Measurements from ENCODE around the gene GPBAR1.

The GPBAR1 gene, protein sequence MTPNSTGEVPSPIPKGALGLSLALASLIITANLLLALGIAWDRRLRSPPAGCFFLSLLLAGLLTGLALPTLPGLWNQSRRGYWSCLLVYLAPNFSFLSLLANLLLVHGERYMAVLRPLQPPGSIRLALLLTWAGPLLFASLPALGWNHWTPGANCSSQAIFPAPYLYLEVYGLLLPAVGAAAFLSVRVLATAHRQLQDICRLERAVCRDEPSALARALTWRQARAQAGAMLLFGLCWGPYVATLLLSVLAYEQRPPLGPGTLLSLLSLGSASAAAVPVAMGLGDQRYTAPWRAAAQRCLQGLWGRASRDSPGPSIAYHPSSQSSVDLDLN

DNA sequence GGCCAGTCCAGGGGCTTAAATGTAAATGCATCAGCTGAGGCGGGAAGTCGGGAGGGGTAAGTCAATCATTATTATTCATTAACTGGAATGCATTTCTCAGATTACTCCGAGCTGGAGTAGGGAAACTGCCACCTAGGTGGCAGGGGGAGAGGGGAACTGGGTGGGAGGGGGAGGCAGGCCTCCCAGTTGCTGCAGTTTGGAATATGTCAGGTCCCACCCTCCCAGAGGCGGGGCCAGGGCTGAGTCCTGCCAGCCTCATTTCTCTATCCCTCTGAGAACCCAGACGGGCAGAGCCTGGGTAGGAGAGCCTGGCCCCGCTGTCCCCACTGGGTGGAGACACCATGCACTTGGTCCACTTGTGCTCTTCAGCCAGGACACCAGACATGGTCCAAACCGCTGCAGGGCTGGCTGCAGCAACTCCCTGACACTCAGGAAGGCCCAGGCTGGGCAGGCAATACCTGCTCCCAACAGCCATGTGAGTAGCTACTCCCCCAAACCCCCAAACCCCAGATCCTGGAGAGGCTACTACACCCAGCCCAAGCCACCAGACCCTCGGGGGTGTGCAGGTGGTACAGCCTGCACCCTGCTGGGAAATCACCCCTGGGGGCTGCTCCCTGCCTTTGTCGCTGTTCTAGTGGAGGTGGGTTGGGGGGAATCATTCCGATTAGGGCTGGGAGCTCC lies at the start of gene GPBAR1:
Gene GPBAR1 (plus strand): TSS at position 274 of the 681 bp plus-strand sequence. CDS start 1,710 bp downstream, outside the sequence.
- no peak for DNase-seq (ENCODE audit: low read depth in 2 of 2)

DNA sequence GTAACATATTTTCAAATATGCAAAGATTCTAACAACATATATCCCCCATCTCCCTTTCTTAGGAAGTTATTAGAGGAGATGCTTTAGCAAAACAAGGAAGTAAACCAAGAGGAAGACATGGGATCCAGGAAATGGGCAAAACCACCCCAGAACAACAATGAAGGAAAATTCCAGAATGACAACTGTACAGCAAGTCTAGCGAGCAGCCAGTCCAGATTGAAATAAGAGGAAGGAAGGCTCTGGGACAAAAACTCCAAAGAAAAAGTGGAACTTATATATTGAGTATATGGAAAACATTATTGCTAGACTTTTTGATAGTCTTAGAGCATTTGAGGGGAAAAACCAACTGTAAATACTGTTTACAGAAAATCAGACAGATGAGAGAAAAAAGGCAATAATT lies 46.7 kb upstream of the GPBAR1 start:
- no peak for DNase-seq (ENCODE audit: low read depth in 2 of 2)

DNA sequence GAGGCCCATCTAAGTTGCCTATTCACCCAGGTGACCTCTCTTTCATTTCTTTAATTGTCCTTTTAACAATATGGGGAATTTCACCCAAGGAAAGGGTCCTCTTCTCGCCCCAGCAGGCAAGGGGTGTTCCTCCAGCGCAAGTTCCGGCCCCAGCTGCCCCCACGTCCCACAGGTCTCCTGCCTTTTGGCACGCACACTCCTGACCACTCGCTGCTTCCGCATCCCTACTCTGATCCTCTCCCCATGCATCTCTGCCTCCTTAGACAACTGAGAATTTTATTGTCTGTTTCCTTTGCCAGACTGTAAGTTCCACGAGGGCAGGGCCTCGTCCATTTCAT lies 44.5 kb upstream of the GPBAR1 start:
- no peak for DNase-seq (ENCODE audit: low read depth in 2 of 2)

DNA sequence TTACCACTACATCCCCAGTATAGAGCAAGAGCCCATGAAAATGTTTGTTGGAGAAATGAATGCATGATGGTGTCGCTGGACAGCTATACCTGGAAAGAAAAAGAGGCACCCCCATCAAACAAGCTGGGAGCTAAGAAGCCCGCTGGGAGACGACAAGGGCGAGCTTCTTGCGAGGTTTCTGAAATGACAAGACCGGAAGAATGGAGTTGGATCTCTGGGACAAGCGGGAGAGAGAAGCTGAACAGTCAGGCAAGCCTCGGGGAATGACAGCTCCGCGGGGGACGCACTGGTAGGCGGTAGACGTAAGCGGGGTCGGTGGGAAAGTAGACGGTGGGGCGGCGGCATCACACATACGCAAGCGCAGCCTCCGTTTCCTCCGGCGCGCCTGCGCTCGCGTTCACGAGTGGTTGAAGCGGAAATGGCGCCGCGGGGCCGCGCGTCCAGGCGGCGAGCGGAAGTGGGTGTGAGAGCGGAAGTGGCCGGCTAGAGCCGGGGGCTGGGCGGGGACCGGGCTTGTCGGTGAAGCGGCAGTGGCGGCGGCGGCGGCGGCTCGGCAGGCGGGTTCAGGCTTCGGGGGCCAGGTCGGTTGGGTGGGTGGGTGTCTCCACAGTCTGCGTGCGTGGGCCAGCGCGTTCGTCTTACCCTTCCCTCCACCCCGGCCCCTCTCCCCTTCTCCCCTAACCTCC lies 44.0 kb upstream of the GPBAR1 start, which contains the start of gene ARPC2:
Gene ARPC2 (plus strand): TSS at position 516 of the 686 bp plus-strand sequence. CDS start 282 bp downstream, outside the sequence.
- peak; percentile 91 to 92 for DNase-seq (ENCODE audit: low read depth in 2 of 2)

DNA sequence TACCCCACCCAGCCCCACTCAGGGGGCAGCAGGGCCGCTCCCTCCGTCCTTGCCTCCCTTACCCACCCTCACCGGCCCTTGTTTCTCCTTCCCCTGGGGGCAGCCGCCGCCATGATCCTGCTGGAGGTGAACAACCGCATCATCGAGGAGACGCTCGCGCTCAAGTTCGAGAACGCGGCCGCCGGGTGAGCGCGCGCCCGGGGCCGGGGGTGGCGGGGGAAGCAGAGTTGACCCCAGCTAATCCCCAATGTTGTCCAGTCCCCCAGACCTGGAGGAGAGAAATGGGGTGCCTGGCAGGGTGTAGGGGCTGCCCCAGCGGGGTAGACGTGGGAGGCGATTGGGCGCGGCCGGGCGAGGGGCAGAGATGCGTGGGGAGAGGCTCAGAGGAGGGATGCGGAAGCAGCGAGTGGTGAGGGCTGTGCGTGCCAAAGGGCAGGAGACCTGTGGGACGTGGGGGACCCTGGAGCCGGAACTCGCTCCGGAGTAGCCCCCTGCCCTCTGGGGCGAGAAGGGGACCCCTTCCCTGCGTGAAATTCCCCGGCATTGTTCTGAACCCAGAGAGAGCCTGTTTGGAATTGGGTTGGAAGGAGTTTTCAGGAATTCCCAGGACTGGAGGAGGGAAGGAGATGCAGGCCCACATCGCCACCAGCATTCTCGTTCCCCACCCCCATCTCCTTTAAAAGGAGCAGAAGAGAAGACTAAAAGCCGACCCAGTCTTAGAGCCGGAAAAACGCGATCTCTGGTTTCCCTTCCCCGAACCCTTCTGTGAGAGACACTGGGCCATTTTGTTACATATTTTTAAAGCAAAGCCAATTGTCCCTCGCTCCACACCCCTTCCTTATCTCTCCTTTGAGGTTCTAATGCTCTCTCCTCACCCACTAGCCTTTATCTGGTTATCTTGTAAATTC lies 43.2 kb upstream of the GPBAR1 start:
- DNase-seq (ENCODE audit: low read depth in 2 of 2) = peak; percentile 35 to 37

DNA sequence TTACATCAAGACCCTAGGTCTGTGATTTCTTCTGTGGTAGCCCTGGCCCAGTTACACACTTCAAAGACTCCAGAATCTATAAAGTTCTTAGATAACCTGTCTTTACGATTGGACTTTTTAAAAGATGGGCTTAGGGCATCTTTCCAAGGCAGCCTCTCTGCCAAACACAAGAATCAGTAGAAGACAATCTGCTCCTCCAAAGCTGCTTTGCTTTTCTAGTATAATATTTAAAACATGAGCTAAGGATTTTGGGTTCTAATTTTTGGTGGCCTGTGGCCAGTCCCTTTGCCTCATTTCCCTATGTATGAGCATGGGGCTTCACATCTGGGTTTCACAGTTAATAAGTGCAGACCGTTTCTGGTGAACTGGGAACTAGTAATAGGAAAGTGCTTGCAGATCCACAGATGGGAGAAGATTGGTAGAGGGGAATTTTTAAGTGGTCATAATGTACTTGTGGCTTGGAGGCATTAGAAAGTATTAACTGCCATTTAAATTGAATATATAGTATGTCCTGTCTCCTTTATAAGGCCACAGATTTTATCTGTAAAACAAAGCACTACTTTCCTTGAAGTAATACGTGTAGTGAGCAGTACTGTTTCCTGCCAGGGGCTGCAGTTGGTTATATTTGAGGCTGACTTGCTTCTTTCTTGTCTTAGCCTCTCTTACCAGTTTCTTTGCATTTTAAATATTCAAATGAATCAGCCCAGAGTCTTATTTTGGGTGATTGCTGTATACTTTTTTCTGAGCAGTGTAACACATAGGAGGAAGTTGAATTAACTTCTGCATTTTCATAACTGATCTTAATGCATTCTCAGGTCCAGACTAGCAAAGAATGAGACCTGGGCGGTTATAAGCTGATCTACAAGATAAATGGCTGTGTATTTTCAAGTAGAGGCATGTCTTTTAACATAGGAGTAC lies 42.3 kb upstream of the GPBAR1 start:
- no peak for DNase-seq (ENCODE audit: low read depth in 2 of 2)

DNA sequence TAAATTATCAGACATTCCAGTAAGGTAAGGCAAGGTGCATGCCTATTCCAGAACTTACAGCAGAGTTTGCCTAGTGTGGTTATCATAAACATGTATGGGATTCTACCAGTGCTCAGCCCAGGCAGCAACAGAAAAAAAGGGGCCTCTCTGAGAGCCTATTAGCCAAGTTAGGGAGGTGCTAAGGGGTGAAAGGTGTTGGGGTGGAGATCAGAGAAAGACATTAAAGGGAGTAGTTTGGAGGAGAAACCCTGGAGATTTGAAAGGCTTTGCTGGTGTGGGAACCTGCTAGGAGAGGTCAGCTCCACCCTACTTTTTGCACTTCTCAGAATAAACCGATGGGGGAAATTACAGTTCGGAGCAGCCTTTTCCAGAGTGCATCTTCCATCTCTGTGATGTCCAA lies 40.9 kb upstream of the GPBAR1 start:
- DNase-seq (ENCODE audit: low read depth in 2 of 2) = no peak

DNA sequence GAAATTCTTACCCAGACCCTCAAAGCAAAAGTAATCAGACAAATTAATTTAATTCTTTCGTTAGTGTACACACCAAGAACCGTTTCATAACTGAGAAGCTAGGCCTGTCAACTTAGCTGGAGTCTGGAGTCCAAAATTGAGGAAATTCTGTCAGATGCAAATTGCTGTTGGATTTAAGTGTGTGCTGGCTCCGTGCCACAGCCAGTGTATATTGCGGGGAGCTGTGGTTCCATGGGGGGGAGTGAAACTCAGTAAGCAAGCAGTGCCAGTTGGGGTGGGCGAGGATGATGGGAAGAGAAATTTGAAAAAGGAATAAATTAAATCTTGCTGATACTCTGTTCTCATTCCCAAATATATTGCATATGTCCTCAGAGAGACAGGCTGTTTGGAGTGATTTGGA lies 39.8 kb upstream of the GPBAR1 start:
- DNase-seq (ENCODE audit: low read depth in 2 of 2) = no peak

DNA sequence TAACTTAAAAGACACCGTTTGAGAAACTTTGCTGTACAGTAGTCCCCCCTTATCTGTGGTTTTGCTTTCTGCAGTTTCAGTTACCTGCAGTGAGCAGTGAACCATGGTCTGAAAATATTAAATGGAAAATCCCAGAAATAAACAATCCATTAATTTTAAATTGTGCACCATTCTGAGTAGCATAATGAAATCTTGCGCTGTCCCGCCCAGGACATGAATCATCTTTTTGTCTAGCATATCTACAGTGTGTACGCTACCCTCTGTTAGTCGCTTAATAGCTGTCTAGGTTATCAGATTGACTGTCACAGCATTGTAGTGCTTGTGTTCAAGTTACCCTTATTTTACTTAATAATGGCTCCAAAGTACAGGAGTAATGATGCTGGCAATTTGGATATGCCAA lies 37.8 kb upstream of the GPBAR1 start:
- no peak for DNase-seq (ENCODE audit: low read depth in 2 of 2)

DNA sequence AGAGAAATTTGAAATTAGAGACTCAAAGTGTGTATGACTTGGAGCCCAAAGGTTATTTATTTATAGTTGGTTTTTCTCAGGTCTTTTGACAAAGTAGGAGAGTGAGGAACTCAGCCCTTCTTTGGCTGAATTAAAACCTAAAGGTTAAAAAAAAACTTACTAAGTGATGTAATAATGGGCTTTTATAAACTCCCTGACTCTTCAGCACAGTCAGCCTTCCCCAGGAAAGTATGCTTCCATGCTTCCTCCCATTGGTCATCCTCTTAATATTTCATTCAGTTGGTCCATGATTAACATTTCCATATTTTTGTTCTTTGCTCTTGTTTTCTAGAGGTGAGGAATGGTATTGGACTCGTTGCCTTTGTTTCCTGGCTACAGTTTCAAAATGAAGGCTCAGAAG lies 36.6 kb upstream of the GPBAR1 start:
- no peak for DNase-seq (ENCODE audit: low read depth in 2 of 2)

DNA sequence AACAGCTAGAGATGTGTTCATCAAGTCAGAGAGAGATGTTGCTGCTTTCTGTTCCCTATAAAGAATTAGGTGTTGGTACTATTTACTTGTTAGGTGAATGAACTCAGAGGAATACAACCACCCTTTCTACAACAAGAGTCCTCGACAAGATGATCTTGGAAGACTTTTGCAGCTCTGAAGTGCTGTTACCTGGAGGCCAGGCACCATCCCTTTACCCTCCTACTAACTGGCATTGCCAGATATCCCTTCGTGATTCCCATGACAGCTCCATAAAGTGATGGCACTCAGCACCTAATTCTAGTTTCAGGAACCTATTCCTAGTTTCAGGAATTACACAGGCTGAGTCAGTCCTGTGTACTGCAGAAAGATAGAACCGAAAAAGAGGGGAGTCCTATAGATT lies 33.9 kb upstream of the GPBAR1 start:
- DNase-seq (ENCODE audit: low read depth in 2 of 2) = no peak

DNA sequence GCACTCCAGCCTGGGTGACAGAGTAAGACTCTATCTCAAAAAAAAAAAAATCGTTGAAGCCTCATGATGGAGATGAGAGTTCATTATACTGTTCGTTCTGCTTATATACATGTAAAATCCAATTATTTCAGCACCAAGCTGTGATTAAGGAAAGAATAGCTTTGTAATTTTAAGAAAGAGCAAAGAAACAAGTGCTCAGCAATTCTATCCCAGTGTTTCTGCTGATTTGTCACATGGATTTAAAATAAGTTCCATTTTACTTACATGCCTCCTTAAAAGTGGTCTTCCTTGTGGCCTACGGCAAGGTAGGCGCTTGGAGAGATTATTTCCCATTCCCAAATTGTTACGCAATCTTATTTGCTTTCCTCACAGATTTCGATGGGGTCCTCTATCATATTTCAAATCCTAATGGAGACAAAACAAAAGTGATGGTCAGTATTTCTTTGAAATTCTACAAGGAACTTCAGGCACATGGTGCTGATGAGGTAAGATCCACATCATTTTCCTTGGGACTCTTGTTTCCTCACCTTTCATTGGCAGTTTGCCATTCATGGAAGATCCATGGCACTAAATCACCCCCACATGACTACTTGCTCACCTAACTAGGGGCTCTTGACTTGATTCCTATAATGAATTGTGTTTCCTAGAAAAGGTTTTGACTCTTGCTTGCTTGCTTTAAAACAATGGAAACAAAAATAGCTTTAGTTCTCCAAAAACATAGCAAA lies 32.3 kb upstream of the GPBAR1 start:
- no peak for DNase-seq (ENCODE audit: low read depth in 2 of 2)

DNA sequence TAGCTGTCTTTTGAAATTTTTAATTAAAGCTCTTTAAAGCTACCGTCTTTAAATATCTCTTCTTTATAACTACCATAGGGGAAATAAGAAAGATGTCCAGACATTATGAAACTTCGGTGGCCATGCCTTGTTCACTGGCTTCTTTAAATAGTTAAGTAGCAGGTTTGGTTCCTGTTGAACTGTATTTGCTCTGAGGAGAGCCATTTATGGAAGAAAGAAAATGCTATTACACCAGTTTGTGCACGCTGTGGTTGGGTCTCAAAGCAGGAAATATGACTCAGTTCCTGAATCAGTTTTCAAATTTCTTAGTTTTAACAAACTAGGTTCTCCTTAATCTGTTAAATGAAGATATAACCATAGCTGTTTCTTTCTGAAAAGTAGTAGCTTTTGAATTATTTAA lies 31.6 kb upstream of the GPBAR1 start:
- no peak for DNase-seq (ENCODE audit: low read depth in 2 of 2)

DNA sequence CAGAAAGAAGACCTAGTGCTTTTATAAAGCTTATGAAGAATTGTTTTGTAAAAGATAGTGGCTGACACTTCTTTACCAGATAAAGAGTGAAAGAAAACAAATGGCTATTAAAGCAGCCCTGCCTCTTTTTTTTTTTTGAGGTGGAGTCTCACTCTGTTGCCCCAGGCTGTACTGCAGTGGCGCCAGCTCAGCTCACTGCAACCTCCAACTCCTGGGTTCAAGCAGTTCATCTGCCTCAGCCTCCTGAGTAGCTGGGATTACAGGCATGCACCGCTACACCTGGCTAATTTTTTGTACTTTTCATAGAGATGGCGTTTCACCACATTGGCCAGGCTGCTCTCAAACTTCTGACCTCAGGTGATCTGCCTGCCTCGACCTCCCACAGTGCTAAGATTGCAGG lies 31.0 kb upstream of the GPBAR1 start:
- no peak for DNase-seq (ENCODE audit: low read depth in 2 of 2)

DNA sequence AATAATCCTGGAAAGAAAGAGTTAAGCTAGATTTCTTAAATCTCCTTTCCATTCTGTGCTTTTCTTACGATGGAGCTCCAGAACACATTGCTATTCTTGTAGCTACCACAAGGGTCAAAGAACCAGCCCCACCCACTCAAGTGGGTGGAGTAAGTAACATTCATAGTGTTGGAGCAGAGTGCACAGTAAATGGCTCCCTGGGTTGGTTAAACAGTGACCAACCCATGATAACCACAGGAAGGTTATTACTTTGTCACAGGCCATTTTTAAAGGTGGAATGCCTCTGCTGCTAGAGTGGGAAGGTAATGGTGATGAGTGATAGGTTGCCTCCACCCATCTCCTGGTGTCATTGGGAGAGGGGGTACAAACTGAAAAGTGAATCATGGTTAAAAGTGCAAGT lies 29.9 kb upstream of the GPBAR1 start:
- DNase-seq (ENCODE audit: low read depth in 2 of 2) = no peak

DNA sequence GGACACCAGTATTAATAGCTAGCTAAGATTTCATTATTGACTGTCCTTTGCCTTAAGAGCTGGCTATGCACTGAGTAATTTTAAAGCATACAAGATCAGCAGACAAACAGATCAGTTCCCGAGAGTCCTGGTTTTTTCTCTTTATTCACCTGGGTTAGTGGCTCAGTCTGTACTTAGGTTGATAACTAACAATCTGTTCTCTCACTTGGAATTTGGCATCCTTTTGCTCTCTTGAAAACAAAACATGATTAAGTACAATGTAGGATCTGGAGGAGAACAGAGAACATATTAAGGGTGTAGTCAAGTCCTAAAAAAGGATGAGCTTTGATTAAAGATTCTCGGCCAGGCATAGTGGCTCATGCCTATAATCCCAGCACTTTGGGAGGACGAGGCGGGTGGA lies 27.3 kb upstream of the GPBAR1 start:
- no peak for DNase-seq (ENCODE audit: low read depth in 2 of 2)

DNA sequence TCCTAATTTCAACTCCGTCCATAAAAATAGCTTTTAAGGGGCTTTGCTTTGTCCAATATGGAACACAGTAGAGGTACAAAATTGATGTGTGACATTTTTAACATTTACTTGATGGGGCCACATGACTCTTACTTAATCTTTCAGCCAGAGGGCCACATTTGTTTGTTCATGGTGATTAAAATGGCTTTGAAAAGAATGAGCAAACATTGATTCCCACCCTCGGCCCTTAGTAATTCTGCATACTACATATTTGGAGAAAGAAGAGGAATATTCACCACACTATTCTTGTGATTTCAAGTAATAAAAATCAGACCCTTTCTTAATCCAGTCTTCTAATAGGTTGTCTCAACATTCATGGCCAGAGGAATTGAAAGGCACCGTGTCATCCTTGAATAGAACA lies 26.3 kb upstream of the GPBAR1 start:
- DNase-seq (ENCODE audit: low read depth in 2 of 2) = no peak

DNA sequence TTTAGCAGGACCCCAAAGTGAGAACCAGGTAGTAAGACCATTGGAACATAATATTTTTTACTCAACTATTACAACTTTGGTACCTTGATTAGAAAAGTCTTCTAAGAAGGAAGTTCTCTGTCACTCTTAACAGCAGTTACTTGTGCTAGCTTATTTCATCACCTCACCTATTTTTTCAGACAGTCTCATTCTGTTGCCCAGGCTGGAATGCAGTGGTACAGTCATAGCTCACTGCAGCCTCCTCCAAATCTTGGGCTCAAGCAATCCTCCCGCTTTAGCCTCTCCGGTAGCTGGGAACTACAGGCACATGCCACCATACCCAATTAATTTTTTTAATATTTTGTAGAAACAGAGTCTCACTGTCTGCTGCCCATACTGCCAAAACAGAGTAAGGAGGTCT lies 25.8 kb upstream of the GPBAR1 start:
- DNase-seq (ENCODE audit: low read depth in 2 of 2) = no peak

DNA sequence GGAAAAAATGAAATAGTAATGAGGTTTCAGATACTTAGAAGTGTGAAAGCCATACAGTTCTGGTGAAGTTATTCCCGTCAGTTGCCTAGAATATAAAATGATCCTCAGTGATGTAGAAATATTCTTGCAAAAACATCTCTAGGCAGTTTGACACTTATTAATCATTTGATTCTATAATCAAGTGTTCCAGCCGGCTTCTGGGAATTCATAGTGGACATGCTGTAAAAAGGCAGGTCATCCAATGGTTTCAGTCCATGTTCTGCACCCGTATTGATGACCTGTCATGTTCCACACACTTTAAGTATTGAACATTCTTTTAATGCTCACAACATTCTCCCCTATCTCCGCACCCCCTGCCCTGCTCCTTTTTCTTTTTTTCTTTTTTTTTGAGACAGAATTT lies 24.0 kb upstream of the GPBAR1 start:
- DNase-seq (ENCODE audit: low read depth in 2 of 2) = no peak

DNA sequence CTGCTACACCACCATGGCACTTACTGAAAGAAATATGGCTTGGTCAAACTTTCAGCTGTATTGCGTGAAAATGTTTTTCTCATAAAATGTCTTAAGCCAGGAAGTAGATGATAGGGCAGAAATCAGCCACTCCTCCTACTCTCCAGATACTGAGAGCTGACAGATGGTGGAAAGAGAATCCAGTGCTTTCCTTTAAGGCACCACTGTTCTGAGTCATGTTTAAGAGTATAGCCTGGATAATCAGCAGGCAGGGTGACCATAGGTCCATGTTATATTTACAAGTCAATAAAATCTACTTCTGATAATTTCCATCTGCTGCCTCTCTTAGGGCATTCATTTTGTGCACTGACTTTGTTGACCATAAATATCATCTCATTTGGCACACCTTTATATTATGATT lies 21.9 kb upstream of the GPBAR1 start:
- DNase-seq (ENCODE audit: low read depth in 2 of 2) = no peak
